K562 (cell line): ENCODE measurements around the gene STUB1. TPM values are rescaled to one million over a fixed set of nuclear protein-coding genes. Genes with fewer than 3 reads are reported as not detected.
A peak's percentile ranks its signal among the peaks of the same experiment; 100 is the strongest.

Experiments used
- CBX5 ChIP-seq: IDR thresholded peaks from 2 replicates; pipeline ENCODE4 v1.6.1; 2014; ENCODE audit warnings: low read depth, borderline replicate concordance
- CC2D1A ChIP-seq: fragments of 450-650 bp; IDR thresholded peaks from 2 replicates; pipeline ENCODE4 v1.6.1; 2017; ENCODE audit warnings: mild to moderate bottlenecking
- CHCHD3 ChIP-seq: fragments of 250-450 bp; sonication (Bioruptor Pico); IDR thresholded peaks from 2 replicates; pipeline ENCODE4 v2.1.2; 2022; ENCODE audit warnings: mild to moderate bottlenecking
- DPF2 ChIP-seq: fragments of 450-650 bp; IDR thresholded peaks from 2 replicates; pipeline ENCODE4 v1.6.1; 2016
- ELF1 ChIP-seq: fragments of 200-800 bp; sonication (Bioruptor generic); IDR thresholded peaks from 2 replicates; pipeline ENCODE4 v1.6.1; 2016; ENCODE audit warnings: missing genetic modification characterization, missing compliant biosample characterization
- ELK1 ChIP-seq: sonication (generic); formaldehyde crosslinking; IDR thresholded peaks from 2 replicates; pipeline ENCODE4 v1.8.1; 2022; ENCODE audit warnings: missing genetic modification reagents
- FOXM1 ChIP-seq, 2 experiments: fragments of 450-650 bp in 1 of 2; sonication (generic) in 1 of 2; formaldehyde crosslinking in 1 of 2; IDR thresholded peaks; 2 replicates each; pipeline versions ENCODE4 v1.6.1 to v1.9.0; 2017 to 2022; ENCODE audit warnings: low read depth in 2 of 2, mild to moderate bottlenecking in 2 of 2, missing genetic modification reagents in 1 of 2, moderate library complexity in 1 of 2
- FOXP4 ChIP-seq: sonication (generic); formaldehyde crosslinking; IDR thresholded peaks from 2 replicates; pipeline ENCODE4 v1.8.0; 2022; ENCODE audit warnings: mild to moderate bottlenecking, missing genetic modification reagents, borderline replicate concordance
- GTF2F1 ChIP-seq: IDR thresholded peaks from 2 replicates; pipeline ENCODE4 v1.6.1; 2011; ENCODE audit warnings: low read depth, low read length, improper control_type of control experiment
- HMG20B ChIP-seq: fragments of 250-450 bp; sonication (Bioruptor Pico); IDR thresholded peaks from 2 replicates; pipeline ENCODE4 v1.5.0; 2021; ENCODE audit warnings: mild to moderate bottlenecking
- KDM4B ChIP-seq, 2 experiments: fragments of 450-650 bp in 1 of 2; sonication (generic) in 1 of 2; IDR thresholded peaks; 2 replicates each; pipeline ENCODE4 v1.6.1; 2016 to 2017; ENCODE audit warnings: borderline replicate concordance in 2 of 2, antibody characterized with exemption in 1 of 2, low read depth in 1 of 2, mild to moderate bottlenecking in 1 of 2
- MAX ChIP-seq: sonication (generic); formaldehyde crosslinking; IDR thresholded peaks from 2 replicates; pipeline ENCODE4 v1.9.0; 2022; ENCODE audit warnings: mild to moderate bottlenecking, missing genetic modification reagents
- MEF2D ChIP-seq: conservative IDR thresholded peaks from 2 replicates; pipeline ENCODE4 v1.6.1; 2016; ENCODE audit warnings: low read depth, missing genetic modification characterization, missing compliant biosample characterization
- PCBP1 ChIP-seq: fragments of 200-400 bp; formaldehyde crosslinking; IDR thresholded peaks from 2 replicates; pipeline ENCODE4 v1.6.1; 2018; ENCODE audit warnings: mild to moderate bottlenecking, low read depth, low read length; ENCODE audit not compliant: poor library complexity, severe bottlenecking
- PHF20 ChIP-seq: fragments of 450-650 bp; IDR thresholded peaks from 2 replicates; pipeline ENCODE4 v1.6.1; 2018; ENCODE audit not compliant: partially characterized antibody
- PREB ChIP-seq: sonication (generic); formaldehyde crosslinking; IDR thresholded peaks from 2 replicates; pipeline ENCODE4 v1.8.1; 2023; ENCODE audit warnings: mild to moderate bottlenecking, missing genetic modification reagents
- PYGO2 ChIP-seq: fragments of 450-650 bp; IDR thresholded peaks from 2 replicates; pipeline ENCODE4 v1.6.1; 2016; ENCODE audit warnings: mild to moderate bottlenecking, missing genetic modification characterization, moderate library complexity, missing compliant biosample characterization
- RBM22 ChIP-seq: fragments of 200-400 bp; formaldehyde crosslinking; IDR thresholded peaks from 2 replicates; pipeline ENCODE4 v1.6.1; 2018; ENCODE audit warnings: low read length, low read depth; ENCODE audit not compliant: poor library complexity, severe bottlenecking
- RBM25 ChIP-seq: fragments of 200-400 bp; formaldehyde crosslinking; IDR thresholded peaks from 2 replicates; pipeline ENCODE4 v1.6.1; 2018; ENCODE audit warnings: low read length, low read depth, moderate library complexity; ENCODE audit not compliant: severe bottlenecking
- RBM34 ChIP-seq: fragments of 200-400 bp; formaldehyde crosslinking; IDR thresholded peaks from 2 replicates; pipeline ENCODE4 v1.6.1; 2018; ENCODE audit warnings: low read length, borderline replicate concordance; ENCODE audit not compliant: insufficient read depth
- TEAD2 ChIP-seq: fragments of 450-650 bp; IDR thresholded peaks from 2 replicates; pipeline ENCODE4 v1.6.1; 2016; ENCODE audit warnings: missing genetic modification characterization, control low read depth, missing compliant biosample characterization
- ZBTB7A ChIP-seq: IDR thresholded peaks from 2 replicates; pipeline ENCODE4 v1.6.1; 2011; ENCODE audit warnings: low read depth, mild to moderate bottlenecking, low read length, moderate library complexity, borderline replicate concordance; ENCODE audit not compliant: control insufficient read depth
- ZBTB8A ChIP-seq: fragments of 450-650 bp; IDR thresholded peaks from 2 replicates; pipeline ENCODE4 v1.6.1; 2018; ENCODE audit warnings: mild to moderate bottlenecking, moderate library complexity; ENCODE audit not compliant: partially characterized antibody
- ZNF507 ChIP-seq: conservative IDR thresholded peaks from 2 replicates; pipeline ENCODE4 v1.6.1; 2017; ENCODE audit warnings: missing genetic modification characterization, missing compliant biosample characterization
- ZNF668 ChIP-seq: fragments of 250-450 bp; sonication (Bioruptor Pico); IDR thresholded peaks from 2 replicates; pipeline ENCODE4 v1.8.0; 2022; ENCODE audit warnings: mild to moderate bottlenecking, inconsistent platforms
- polyA plus RNA-seq, 8 experiments: library from polyadenylated mRNA; depleted of rRNA in 4 of 8; stranded (reverse) in 5 of 8; unstranded in 3 of 8; fragments of >200 nt; fragmentation: Nextera tagmentation in 2 of 8; fragmentation: Illumina TruSeq in 1 of 8; extraction: Ambion mirVana in 2 of 8; extraction: Trizol in 1 of 8; gene quantifications; 2 replicates each; pipeline versions ENCODE4 v1.2.1 to v1.2.3, GENCODE V29; 2011 to 2014; ENCODE audit warnings: inconsistent platforms in 1 of 8, missing spikeins in 1 of 8
- total RNA-seq, 7 experiments: library from RNA; depleted of rRNA in 6 of 7; stranded (reverse); fragments of >200 nt in 6 of 7; fragmentation: Illumina TruSeq in 2 of 7; extraction: Trizol in 2 of 7; gene quantifications; 2 replicates each; pipeline versions ENCODE4 v1.2.1 to v1.2.3, GENCODE V29; 2011 to 2021; ENCODE audit warnings: low replicate concordance in 1 of 7

Gene STUB1
- total and polyA plus RNA-seq, 9 of the 15 experiments (the other 6 are each of a cell fraction or from before 2014, with no cell fraction given) = 10.6 to 251 (median 152) TPM

- TF ChIP-seq FOXP4 (CRISPR knock-in tag) (peak; percentile 83; the same call in 1 of the 2 replicates), PCBP1 (no peak), PHF20 (no peak), DPF2 (no peak; the same call in 1 of the 2 replicates), ZNF507 (no peak), MEF2D (tag) (no peak), ZBTB8A (no peak), PYGO2 (tag) (no peak), RBM25 (no peak), ELK1 (no peak), CBX5 (no peak), CC2D1A (no peak), ELF1 (tag) (no peak), KDM4B (IDR thresholded peaks at IDR 0.05; ENCODE audit: borderline replicate concordance in 2 of 2, low read depth in 1 of 2) (no peak), TEAD2 (no peak), RBM34 (no peak), FOXM1 (IDR thresholded peaks at IDR 0.05; ENCODE audit: low read depth) (no peak), FOXM1 (CRISPR knock-in tag; IDR thresholded peaks at IDR 0.05; ENCODE audit: low read depth) (0 out of 2 replicates have a peak, but pooled peaks have one; percentile 48), GTF2F1 (no peak), PREB (CRISPR knock-in tag) (no peak), MAX (CRISPR knock-in tag) (peak; percentile 99), CHCHD3 (CRISPR knock-in tag) (no peak), HMG20B (CRISPR knock-in tag) (no peak), ZBTB7A (no peak), RBM22 (no peak), ZNF668 (CRISPR knock-in tag) (no peak)
Observed at GRCh38 chr16:695355-696089, 15.3 kb downstream of the STUB1 start (continued).
